ENCODE measurements around the gene CDH10.

The CDH10 gene

DNA sequence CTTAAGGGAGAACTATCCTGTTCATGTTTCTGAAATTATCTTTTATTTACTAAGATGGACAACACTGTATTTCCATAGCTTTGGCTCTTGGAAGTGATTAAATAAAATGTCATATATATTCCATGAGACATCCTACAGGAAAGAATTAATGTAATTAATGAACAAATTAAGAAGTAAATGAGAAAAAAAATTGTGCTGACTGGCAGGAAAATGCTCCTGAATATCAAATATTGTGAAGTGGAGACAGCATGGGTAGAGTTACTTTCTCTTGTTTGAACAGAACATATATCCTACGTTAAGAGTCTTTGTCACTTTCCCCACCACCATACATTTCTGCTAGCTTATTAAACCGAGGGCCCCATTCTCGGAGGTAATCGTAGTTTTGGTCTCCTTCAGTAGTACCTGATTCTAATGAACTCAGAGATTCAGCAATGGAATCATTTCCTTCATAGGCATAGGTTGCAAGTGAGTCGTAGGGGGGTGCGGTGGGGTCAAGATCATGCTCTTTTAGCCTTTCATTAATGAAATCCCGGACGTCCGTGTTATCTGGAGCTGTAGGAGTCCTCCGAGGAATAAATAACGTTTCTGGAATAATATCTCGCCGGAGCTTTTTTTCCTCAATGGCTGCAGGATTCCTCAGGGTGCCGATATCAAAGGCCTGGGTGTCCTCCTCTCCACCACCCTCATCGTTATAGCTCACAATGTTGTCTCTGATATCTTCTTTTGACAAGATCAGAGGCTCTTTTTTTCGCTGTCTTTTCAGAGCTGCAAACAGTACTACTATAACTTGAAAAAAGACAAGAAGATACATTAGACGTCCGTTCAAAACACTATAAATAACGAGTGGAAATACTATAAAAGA lies 157.2 kb downstream of the CDH10 start:
- TF ChIP-seq, protein P1, sequence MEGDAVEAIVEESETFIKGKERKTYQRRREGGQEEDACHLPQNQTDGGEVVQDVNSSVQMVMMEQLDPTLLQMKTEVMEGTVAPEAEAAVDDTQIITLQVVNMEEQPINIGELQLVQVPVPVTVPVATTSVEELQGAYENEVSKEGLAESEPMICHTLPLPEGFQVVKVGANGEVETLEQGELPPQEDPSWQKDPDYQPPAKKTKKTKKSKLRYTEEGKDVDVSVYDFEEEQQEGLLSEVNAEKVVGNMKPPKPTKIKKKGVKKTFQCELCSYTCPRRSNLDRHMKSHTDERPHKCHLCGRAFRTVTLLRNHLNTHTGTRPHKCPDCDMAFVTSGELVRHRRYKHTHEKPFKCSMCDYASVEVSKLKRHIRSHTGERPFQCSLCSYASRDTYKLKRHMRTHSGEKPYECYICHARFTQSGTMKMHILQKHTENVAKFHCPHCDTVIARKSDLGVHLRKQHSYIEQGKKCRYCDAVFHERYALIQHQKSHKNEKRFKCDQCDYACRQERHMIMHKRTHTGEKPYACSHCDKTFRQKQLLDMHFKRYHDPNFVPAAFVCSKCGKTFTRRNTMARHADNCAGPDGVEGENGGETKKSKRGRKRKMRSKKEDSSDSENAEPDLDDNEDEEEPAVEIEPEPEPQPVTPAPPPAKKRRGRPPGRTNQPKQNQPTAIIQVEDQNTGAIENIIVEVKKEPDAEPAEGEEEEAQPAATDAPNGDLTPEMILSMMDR (IDR thresholded peaks at IDR 0.05; ENCODE audit: unreplicated experiment in 3 of 3) = no peak
- Mint-ChIP-seq H3K27ac (peak overlapping the region; percentile 22 to 78 (median 28)), H3K9me3 (no peaks in the 10 kb centered on the region), H3K4me3 (peak overlapping the region; percentile 32 to 46 (median 37)), H3K4me1 (peaks cover 5% of the 10 kb centered on the region), H3K36me3 (ENCODE audit: low read depth) (no peaks in the 10 kb centered on the region), H3K27me3 (ENCODE audit: low read depth) (no peaks in the 10 kb centered on the region)

DNA sequence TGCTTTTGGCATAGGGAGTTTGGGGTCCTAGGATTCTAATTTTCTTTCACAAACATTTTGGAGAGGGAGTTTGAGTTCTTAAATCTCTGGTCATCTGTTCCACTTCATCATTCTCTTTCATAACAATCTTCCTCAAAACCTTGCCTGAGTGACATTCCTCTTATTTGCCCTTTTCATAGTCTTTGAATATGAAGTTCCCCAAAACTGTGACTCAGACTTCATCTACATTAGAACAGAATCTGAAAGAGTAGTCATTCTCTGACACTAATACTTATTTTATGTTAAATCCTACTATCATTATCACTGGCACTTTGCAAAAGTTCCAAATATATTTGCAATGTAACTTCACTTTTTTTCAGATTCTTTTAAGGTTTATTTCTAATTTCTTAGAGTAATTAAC lies 163.8 kb downstream of the CDH10 start:
- TF ChIP-seq, protein P1 (IDR thresholded peaks at IDR 0.05; ENCODE audit: unreplicated experiment in 3 of 3) = no peak
- no peaks in the 10 kb centered on the region for H3K27me3 Mint-ChIP-seq (ENCODE audit: low read depth)
- H3K27ac Mint-ChIP-seq = peak overlapping the region in 1 of 3 experiments; percentile 15
- H3K9me3 Mint-ChIP-seq = no peaks in the 10 kb centered on the region
- no peak overlapping the region for H3K4me3 Mint-ChIP-seq
- no peaks in the 10 kb centered on the region for H3K36me3 Mint-ChIP-seq (ENCODE audit: low read depth)
- H3K4me1 Mint-ChIP-seq = no peaks in the 10 kb centered on the region

DNA sequence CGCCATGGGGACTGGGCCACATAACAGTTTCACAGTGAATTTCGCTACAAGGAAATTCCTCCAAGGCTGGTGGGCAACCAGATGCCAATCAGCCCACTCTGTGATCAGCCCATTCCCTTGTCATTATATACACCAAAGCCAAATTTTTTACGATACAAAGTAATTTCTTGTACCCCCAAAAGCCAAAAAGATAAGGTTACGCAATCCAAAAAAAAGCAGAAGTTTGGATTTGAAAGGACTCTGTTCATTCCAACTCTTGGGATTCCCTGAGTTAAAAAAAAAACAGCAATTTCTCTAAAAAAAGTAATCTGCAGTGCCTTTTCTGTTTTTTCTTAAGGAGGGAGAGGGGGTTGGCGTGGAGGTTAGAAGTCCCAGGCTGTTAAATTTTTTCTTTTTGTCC lies 166.8 kb downstream of the CDH10 start:
- H3K4me3 Mint-ChIP-seq = no peak overlapping the region
- H3K36me3 Mint-ChIP-seq (ENCODE audit: low read depth) = no peaks in the 10 kb centered on the region
- H3K27ac Mint-ChIP-seq = no peak overlapping the region
- no peaks in the 10 kb centered on the region for H3K27me3 Mint-ChIP-seq (ENCODE audit: low read depth)
- peaks cover 5% of the 10 kb centered on the region for H3K9me3 Mint-ChIP-seq
- no peaks in the 10 kb centered on the region for H3K4me1 Mint-ChIP-seq
- TF ChIP-seq, protein P1 (IDR thresholded peaks at IDR 0.05; ENCODE audit: unreplicated experiment in 3 of 3) = no peak

DNA sequence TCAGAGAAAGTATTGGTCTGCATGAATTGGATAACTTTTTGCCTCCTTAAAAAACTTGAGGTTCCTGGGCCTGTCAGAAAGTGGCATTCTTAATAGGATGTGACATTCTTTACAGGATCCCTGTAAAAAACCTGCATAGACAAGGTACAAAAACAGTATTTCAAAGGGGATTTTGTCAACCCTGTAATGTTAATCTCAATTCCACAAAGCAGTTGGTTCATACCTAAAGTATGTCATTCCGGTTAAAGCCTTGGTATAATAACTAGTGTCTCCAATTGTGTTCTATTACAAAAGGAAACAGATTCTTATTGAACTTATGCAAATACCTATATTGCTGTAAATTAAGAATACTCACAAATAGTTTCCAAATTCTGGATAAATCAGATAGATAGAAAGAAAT lies 169.7 kb downstream of the CDH10 start:
- Mint-ChIP-seq H3K27ac (no peak overlapping the region), H3K4me3 (no peak overlapping the region), H3K36me3 (ENCODE audit: low read depth) (no peaks in the 10 kb centered on the region), H3K4me1 (no peaks in the 10 kb centered on the region), H3K27me3 (ENCODE audit: low read depth) (no peaks in the 10 kb centered on the region), H3K9me3 (peaks cover 5% of the 10 kb centered on the region)
- TF ChIP-seq, protein P1 (IDR thresholded peaks at IDR 0.05; ENCODE audit: unreplicated experiment in 3 of 3) = no peak

DNA sequence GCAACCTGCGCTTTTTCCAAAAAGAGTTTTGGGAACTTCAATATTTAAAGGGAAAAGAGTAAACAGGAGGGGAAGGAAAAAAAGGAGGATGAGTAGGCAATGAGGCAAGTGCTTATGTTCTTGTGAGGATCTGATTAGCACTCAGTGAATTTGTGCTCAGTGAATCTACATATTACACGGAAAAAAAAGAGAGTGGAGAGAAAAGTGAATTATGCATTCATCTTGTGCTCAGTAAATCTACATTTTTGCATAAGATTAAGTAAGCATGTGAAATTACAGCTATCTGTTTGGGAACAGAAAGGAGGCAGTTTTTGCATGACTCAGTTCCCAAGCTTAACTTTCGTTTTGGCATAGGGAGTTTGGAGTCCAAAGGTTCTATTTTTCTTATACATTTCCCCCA lies 170.1 kb downstream of the CDH10 start:
- H3K4me1 Mint-ChIP-seq = no peaks in the 10 kb centered on the region
- H3K4me3 Mint-ChIP-seq = no peak overlapping the region
- no peak overlapping the region for H3K27ac Mint-ChIP-seq
- no peaks in the 10 kb centered on the region for H3K36me3 Mint-ChIP-seq (ENCODE audit: low read depth)
- TF ChIP-seq, protein P1 (IDR thresholded peaks at IDR 0.05; ENCODE audit: unreplicated experiment in 3 of 3) = no peak
- H3K27me3 Mint-ChIP-seq (ENCODE audit: low read depth) = no peaks in the 10 kb centered on the region
- H3K9me3 Mint-ChIP-seq = peaks cover 5% of the 10 kb centered on the region

DNA sequence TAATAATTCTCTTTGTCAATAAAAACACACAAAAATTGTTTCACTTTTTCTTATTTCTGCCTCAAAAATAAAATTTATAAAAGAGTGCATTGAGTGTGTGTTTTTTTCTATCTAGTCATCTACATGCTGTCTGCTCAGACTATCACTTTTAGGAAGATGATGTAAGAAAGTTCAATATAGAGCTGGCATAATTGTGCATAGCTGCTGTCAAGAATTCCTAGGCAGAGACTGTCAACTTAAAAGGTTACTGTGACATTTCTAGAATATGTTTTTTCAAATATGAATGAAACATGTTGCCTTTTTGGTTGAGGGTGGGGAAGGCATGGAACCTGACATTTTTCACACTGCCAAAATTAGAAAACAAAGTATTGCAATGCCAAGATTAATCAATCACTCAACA lies 172.3 kb downstream of the CDH10 start:
- Mint-ChIP-seq H3K9me3 (peaks cover 5% of the 10 kb centered on the region), H3K27me3 (ENCODE audit: low read depth) (no peaks in the 10 kb centered on the region), H3K4me1 (no peaks in the 10 kb centered on the region), H3K4me3 (no peak overlapping the region), H3K36me3 (ENCODE audit: low read depth) (no peaks in the 10 kb centered on the region), H3K27ac (no peak overlapping the region)
- TF ChIP-seq, protein P1 (IDR thresholded peaks at IDR 0.05; ENCODE audit: unreplicated experiment in 3 of 3) = no peak
